Activated CD8-positive, alpha-beta memory T cell treated with anti-CD3 and anti-CD28 coated beads for 48 hours (primary cell): ENCODE results near the gene ERG28.

Source experiments
- DNase-seq, 3 experiments: peaks; one replicate each; pipeline ENCODE4 v3.0.0-alpha.2; 2020; ENCODE audit warnings: low read depth in 2 of 3, low spot score in 2 of 3

ERG28 gene

DNA sequence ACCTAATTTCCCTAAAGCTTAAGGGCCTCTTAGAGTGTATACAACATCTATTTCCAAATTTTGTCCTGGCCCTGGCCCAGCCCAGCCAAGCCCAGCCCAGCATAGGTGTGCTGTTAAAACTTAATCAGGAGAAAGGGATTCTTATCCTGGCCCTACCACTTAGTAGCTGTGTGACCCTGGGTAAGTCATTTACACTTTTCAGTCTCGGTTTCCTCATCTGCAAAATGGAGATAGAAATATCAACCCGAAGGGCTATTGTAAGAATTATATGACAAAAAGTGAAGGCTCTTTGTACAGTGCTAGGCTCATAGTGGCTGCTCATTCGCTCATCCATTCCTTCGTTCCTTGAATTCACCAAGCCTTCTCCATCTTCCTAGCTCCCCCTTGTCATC is 442 bp downstream of the ERG28 start:
- DNase-seq: no peak

DNA sequence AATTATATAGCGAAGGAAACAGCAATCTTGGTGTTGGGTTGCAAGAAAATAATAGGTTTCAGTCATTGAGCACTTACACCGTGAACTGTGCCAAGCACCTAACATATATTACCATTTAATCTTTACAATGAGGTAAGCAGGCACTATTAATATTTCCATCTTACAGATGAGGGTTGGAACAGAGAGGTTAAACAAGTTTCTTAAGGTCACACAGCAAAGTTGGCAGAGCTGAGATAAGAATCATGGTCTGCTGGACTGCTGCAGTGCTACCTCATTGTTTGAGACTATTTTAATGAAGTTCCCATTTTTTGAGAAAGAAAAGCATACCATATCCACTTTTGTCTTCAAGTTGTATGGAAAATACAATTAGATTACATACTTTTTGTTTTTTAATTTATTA is 1.7 kb downstream of the ERG28 start:
- no peak for DNase-seq

DNA sequence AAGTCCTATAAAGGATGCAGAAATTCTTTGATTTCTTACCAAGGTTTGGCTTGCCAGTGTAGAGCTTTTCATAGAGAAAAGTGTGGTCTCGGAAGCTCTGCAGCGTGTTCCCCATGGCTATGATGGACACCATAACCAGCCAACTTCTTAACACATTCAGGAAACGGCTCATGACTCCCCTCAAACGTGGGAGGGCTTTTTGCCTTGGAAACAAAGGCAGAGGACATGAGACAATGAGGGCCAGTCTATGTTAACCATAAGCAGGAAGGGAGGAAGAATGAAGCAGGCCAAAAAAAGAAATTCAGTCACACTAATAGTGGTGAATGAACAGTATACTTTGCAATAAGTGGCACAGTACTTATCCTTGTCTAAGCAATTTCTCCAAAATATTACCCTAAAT is 3.3 kb downstream of the ERG28 start:
- DNase-seq: no peak

DNA sequence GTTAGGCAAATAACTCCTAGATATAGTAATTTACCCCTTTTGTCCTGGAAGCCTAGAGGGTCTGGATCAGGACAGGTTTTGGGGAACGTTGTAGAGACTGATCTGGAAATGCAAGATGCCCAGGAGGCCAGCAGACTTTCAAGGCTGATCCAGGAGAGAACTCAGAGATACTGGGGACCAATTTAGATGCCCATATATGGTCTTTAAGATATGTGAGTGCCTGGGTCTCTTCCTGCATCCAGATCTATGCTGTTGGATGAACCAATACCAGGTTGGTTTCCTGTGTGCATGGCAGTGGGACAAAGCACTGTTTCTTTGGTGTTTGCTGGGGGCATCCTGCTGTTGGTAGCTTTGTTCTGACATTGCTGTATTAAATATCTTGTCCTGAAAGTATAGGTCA is 5.4 kb downstream of the ERG28 start:
- no peak for DNase-seq

DNA sequence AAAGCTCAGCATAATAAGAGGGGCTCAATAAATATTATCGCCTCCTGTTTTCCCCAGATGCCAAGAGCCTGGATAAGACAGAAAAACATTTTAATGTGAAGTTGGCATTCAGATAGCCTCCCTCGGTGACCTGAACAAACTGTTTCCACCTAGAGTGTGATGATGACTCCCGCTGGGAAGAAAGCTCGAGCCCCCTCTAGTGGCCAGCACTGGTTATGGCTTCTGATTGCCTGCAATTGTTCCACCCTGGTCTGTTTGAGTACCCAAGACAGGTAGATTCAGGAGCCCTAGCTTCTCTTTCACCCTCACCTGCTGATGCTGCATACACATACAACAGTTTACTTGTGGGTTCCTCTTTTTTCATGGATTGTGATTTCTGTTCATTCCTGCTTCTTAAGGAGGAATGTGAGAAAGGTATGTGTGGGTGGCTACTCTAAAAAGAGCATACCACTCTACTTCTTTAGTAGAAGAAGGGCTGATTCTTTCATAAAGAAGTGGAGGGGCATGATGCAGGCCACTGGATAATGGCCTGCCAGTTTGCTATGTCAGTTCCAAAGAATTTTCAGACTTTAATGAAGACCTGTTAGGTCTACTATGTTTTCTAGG is 6.4 kb downstream of the ERG28 start:
- DNase-seq: peak; percentile 45 to 74 (median 65)

DNA sequence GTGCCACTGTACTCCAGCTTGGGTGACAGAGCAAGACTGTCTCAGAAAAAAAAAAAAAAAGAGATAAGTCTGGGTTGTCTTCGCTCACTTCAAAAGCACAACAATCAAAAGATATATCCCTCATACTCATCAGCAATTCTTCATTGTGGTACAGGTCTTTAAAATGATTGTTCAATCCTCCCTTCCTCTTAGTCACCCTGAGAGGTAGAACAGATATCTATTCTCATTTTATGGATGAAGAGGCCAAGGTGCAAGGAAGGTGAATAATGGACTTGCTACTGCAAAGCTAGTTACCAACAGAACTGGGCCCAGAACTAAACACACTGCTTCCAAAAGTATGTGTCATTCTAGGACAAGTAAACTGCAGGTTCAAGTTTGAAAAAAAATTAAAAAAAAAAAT is 7.1 kb downstream of the ERG28 start:
- DNase-seq: no peak

DNA sequence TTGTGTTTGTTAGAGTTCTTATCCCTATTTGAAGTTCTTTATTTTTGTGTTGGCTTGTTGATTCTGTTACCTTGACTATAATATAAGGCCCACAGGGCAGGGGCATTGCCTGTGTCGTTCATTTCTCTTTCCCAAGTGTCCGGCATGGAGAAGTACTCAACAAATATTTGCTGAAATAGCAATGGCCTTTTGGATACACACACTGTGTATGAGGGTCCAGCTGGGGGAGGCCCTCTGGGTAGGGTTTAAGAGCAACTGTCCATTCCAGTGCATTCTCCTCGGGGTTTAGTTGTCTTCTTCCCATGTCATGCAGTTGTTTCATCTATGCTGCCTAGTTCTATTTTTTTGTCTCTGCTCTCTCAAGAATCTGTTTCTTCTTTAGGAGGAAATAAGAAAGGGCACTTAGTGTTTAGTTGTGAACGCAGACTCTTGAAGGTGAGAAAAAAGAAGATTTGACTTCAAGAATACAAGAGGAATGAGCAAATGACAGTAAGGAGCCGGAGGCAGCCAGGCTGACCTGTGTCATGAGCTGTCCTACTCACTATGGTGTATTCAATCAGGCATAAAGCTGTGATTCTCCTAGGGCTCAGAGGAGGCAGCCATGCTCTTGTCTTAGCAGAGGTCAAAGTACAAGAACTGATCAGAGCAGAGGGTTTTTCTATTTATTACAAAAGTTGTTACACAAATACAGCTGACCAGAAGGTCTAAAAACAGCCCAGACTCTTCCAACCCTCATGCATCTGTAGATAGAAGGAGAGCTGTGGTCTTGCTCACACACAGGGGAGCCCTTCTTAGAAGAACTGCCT is 10.2 kb downstream of the ERG28 start:
- no peak for DNase-seq

DNA sequence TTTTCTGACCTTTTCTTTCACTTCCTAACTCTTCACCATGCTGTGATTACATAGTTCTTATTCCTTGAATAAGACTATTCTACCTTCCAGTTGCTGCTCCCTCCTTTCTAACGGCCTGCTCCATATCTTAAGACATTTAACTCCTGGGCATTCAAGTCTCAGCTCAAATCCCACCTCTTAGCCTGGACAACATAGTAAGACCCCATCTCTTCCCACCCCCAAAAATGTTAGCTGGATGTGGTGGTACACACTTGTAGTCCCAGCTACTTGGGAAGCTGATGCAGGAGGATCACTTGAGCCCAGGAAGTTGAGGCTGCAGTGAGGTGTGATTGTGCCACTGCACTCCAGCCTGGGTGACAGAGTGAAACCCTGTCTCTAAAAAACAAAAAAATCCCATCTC is 10.9 kb downstream of the ERG28 start:
- no peak for DNase-seq

DNA sequence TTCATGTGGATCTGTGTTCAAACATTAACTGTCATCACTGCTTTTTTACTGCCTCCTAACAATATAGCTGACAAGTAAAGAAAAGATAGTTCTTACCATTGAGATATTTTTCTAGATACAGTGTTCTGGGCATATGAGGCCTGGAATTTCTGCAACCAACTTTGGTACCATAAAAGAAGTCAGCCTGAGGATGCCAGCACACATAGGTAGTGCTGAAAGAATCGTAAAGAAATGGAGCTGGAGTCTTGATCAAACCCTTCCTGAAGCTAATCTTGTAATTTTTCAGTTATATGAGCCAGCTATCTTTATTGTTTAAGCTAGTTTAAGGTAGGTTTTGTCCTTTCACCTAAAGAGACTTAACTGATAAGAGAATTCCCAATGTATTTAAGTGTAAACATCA is 11.3 kb downstream of the ERG28 start:
- DNase-seq: no peak

DNA sequence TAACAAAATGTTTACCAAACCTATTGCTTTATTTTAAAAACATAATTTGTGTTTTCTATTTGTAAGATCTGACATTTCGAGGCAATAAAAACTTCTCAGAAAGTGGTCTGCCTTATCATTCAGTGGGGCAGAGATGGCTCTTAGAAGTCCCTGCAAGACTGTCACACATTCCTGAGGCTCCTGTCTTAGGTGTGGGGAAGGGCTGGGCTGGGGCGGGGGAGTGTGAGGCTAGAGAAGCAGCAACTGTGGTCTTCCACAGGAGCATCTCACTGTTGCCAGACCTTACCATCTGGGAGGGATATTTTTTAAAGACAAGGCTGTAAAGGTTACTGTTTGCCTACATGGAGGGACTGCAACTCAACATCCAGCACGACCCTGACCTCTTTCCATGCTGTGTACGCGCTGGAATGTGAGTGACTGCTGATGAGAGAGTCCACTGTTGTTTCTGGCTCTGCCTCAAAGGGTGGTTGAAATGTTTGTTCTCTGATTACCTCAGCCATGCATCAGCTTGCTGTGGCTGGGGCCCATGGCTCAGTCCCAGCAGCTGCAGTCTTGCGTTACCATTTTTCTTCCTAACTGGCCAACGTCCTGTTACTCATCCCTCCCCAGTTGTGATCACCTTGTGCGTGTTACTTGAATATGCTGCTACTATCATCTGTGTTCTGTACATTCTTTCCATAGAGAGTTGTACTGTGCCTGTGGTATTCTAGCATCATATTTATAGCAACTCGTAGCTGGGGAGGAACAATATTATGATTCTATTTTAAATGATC is 12.4 kb downstream of the ERG28 start:
- no peak for DNase-seq

DNA sequence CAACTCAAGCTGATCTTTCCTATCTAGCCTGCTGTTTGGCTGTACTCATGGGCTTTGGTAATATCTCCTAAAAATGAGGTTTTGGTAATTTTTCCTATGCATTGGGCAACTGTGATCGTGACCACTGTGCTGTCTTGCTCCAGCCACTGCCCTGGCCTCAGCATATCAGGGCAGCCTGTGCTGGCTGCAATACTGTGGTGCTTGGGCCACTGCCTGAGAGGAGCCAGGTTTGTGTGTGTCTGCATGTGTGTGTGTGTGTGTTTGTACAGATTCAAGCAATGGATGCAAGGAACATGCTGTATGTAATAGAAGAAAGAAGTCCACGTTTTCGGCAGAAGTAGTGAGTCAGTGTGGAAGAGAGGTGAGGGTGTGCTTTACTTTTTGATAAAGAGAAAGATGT is 13.0 kb downstream of the ERG28 start:
- DNase-seq: no peak

DNA sequence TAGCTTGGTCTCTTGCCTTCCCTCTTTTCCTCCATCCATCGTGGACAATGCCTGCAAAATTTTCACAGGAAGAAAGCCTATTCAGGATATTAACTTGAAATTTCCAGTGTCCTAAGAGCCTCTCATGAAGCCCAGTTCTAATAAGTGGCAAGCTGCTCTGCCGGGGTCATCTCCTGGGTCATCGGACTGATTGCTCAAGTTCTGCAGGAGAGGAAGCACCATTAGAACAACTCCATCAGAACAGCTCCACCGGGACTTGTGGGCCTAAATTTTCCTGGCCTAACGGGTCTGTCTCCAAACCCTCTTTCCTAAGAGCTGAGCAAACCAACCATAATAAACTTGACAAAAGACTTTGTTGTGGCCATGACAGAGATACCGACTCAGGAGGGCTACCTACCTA is 13.9 kb downstream of the ERG28 start:
- no peak for DNase-seq

DNA sequence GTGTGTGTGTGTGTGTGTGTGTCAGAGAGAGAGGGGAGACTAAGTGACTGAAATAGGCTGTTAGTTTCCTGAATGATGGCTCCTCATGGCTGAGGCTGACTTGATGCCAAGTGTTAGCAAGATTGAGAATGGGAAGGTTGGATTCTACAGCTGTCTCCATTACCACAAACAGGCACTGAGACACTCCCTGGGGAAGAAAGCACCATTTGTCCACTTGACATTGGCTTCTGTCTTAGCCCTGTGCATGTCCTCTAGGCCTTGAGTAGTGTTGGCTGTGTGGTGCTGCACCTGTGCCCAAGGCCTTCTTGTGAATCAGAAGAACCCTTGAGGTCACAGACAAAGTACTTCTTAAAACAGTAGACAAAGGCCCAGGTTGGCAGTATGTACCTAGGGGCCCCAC is 15.6 kb downstream of the ERG28 start:
- DNase-seq: no peak

DNA sequence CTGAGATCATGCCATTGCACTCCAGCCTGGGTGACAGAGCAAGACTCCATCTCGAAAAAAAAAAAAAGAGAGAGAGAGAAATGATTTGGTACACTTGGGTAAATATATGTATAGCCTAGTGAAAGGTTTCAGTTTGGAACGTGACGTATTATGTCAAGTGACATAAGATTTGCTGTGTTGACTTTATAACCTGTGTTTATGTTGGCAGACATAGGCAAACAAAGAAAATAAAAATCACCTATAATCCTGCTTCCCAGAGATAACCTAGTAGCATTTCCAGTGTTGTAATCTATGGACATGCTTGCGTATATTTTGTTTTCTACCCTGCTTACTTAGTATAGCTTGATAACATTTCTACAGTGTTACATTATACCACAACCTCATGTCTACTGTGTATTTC is 16.7 kb downstream of the ERG28 start:
- no peak for DNase-seq

DNA sequence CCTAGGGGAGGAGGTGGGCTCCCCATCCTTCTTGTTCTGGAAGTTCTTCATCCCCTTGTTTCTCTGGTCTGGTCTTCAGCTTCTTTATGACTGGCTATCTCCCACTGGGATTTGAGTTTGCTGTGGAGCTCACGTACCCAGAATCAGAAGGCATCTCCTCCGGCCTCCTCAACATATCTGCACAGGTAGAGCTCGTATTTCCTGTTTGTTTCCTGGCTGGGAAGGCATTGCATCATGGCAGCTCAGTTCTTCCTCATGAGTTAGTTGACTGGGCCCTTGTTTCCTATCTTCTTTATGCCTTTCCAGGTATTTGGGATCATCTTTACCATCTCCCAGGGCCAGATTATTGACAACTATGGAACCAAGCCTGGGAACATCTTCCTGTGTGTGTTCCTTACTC is 19.8 kb downstream of the ERG28 start:
- no peak for DNase-seq

DNA sequence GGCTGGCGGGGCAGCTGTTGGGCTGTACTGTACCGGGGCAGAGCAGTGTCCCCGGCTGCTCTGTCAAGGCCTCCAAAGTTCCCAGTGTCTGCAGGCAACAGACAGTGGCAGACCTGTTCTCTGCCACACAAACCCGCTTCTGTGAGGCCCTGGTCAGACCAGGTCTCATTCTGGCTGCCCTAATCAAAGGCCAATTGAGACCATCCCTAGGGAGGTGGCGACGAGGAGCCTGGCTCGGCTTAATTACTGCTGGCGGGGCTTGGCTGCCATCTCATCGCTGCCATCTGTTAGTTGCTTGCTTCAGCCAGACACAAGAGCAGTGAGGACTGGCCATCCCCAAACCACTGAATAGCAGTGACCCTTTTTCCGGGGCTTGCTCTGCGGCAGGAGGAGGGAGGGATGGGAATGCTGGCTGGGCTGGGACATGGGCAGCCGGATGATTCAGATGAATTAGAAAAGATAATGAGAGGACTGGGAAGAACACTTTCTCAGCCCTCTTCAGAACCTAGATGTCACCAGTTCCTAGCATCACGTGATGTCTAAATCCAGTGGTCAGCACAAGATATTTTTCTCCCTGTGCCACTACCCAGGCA is 24.5 kb downstream of the ERG28 start:
- no peak for DNase-seq

DNA sequence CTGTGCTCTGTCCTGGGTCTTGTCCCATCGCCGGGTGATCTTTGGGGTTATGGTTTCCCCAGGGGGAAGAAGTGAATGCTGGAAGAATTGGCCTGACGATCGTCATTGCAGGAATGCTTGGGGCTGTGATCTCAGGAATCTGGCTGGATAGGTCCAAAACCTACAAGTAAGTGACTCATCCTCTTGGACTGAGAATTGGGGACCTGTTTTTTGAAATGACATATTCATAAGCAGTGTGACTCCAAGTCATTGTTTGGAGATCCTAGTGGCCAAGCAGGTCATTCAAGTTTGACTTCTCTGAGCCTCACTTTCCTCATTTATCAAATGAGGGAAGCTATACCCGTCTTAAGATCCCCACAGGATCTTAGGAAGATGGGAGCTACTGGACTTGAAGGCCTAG is 25.8 kb downstream of the ERG28 start:
- no peak for DNase-seq

DNA sequence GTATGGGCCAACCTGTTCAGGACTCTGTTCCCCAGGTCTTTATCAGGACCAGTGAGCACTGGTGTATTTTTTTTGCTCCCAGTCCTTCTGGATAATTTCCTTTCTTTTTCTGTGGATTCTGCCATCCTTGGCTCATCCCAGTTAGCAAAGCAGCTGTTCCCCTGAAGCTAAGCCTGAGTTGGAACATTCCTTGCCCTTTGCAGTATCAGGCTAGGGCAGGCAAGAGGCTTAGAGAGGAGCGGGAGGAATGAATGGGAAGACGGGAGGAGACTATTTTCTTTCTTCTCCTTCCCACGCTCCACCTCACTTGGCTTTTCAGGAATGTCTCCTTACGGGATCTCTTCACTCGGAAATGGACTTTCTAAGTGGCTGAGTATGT is 29.2 kb downstream of the ERG28 start:
- no peak for DNase-seq

DNA sequence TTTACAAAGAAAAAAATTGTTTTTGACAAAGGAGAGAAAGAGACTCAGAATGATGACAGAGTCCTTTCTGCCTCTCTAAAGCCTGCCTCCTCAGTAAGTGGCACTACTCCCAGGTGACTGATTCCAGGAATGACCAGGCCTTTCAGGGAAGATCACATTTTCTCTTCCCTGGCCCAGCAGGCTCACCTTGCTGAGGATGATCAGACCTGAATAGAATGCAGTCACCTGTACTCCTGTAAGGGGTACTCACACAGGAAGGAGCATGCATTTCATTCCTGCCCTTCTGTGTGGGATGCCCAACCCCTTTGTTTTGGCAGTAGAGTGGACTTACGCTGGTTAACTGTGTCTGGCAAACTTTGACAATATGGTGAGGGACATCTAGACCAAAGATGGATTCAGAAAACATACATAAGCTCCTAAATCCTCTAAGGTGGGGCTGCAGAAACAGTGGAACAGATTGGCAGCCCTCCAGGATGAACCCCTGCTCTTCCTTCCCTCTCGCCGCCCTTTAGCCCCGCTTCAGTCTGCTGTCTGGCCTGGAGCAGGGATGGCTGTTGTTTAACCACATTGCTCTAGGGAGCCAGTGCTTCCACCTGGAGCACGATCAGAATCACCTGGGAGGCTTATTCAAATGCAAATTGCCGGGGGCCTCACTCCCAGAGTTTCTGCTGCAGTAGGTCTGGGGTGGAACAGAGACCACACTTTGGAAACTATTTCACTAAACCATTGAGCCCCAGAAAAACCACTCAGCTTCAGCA is 29.8 kb downstream of the ERG28 start:
- no peak for DNase-seq

DNA sequence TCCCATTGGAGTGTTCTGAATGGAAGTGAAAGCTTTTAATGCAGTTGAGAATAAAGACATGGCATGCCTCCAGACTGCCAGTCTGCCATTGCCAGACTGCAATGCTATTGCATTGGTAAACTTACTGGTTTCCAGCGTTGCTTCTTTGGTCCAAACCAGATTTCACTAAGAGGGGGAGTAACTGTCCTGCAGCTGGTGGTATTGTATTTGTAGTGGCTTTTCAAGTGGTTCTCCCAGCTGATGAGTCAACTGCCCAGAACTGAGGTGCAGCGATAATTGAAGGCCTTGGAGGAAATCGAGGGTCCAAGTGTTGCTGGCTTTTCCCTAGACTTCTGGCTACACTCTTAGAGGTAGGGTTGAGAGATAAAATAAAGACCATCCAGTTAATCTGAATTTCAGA is 31.9 kb downstream of the ERG28 start:
- DNase-seq: no peak

DNA sequence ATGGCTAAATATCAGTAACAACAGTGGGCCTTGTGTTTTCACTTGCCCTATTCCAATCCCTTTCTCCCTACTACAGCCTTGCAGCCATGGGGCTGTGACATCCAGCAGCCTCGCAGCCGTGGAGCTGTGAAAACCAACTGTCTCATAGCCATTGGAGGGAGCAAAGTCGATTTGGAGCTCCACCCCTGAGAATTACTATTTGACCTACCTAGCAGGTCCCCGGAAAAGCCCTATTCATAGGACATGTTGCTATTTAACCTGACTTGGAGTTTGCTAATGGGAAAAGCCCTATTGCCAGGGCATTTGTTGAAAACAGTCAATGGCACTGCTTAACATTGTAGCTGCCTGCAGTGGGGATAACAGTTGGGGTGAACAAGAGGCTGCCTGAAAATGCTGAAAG is 33.3 kb downstream of the ERG28 start:
- no peak for DNase-seq
